ENCODE data around the gene PPAN.

PPAN gene

GRCh38 chr19:10076535-10076934 is 29.6 kb upstream of the PPAN start:
- no peak for DNase-seq (ENCODE audit: low read depth in 2 of 2)
- no peak overlapping the region for H3K4me3 ChIP-seq (replicated peaks in 1 of 2; ENCODE audit: low read depth in 2 of 2, low read length in 2 of 2)
- no peak for TF ChIP-seq CTCF (IDR thresholded peaks at IDR 0.05; ENCODE audit: low read depth, low read length)

DNA sequence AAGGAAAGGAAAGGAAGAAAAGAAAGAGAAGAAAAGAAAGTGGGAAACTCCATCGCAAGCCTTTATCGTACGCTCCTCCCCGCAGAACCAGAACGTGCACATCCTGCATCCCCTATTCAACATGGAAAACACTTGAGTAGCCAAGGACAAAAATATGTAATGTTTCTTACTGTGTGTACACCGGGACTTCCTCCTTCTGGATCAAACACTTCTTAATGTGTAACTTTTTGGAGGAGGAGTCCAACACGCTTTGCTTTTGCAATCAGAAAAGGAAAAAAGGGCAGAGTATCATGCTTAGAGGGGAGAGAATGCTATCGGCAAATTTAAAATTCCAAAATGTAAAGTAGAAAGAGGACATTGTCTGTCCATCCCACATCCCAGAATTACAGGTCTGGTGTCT is 27.8 kb upstream of the PPAN start:
- no peak for TF ChIP-seq CTCF (IDR thresholded peaks at IDR 0.05; ENCODE audit: low read depth, low read length)
- no peak for DNase-seq (ENCODE audit: low read depth in 2 of 2)
- no peak overlapping the region for H3K4me3 ChIP-seq (replicated peaks in 1 of 2; ENCODE audit: low read depth in 2 of 2, low read length in 2 of 2)

DNA sequence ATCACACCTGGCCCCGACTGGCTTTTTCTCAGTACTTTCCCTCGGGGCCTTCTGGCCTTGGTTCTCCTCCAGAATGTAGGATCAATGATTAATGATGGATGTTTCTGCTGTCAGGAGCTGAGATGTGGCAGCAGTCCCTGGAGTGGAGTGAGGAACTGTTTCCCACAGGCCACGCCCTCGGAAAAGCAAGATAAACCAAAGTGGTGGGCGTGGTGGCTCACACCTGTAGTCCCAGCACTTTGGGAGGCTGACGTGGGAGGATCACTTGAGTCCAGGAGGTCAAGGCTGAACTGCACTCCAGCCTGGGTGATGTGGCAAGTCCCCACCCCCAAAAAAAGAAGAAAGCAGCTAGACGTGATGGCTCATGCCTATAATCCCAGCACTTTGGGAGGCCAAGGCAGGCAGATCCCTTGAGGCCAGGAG is 27.1 kb upstream of the PPAN start:
- no peak for TF ChIP-seq CTCF (IDR thresholded peaks at IDR 0.05; ENCODE audit: low read depth, low read length)
- H3K4me3 ChIP-seq (replicated peaks in 1 of 2; ENCODE audit: low read depth in 2 of 2, low read length in 2 of 2), result no peak overlapping the region
- DNase-seq (ENCODE audit: low read depth in 2 of 2), result no peak

DNA sequence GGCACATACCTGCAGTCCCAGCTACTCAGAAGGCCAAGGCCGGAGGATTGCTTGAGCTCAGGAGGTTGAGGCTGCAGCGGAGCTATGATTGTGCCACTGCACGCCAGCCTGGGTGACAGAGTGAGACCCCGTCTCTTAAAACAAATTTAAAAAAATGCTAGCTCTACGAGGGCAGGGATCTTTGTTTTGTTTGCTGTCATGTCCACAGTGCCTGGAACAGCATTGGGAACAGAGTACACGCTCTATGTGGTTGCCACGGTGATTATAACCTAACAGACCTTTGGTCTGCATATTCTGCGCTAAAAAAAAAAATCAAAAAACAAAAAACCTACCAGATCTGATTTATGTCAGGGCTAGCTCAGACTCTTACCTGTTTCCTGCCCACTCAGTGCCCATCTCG is 22.3 kb upstream of the PPAN start:
- H3K4me3 ChIP-seq (replicated peaks in 1 of 2; ENCODE audit: low read depth in 2 of 2, low read length in 2 of 2), result no peak overlapping the region
- DNase-seq (ENCODE audit: low read depth in 2 of 2), result no peak
- TF ChIP-seq CTCF (IDR thresholded peaks at IDR 0.05; ENCODE audit: low read depth, low read length), result no peak

DNA sequence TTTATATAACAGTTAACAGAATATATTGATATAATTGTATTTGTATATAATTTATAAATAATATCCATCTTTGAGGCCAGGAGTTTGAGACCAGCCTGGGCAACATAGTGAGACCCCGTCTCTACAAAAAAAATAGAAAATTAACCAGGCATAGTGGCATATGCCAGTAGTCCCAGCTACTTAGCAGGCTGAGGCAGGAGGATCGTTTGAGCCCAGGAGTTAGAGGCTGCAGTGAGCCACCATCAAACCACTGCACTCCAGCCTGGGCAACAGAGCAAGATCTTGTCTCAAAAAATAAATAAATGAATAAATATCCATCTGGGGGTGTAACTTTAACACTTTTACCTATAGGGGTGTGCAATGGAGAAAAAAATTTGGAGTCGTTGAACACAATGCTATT is 21.4 kb upstream of the PPAN start:
- DNase-seq (ENCODE audit: low read depth in 2 of 2), result no peak
- no peak for TF ChIP-seq CTCF (IDR thresholded peaks at IDR 0.05; ENCODE audit: low read depth, low read length)
- H3K4me3 ChIP-seq (replicated peaks in 1 of 2; ENCODE audit: low read depth in 2 of 2, low read length in 2 of 2), result no peak overlapping the region

DNA sequence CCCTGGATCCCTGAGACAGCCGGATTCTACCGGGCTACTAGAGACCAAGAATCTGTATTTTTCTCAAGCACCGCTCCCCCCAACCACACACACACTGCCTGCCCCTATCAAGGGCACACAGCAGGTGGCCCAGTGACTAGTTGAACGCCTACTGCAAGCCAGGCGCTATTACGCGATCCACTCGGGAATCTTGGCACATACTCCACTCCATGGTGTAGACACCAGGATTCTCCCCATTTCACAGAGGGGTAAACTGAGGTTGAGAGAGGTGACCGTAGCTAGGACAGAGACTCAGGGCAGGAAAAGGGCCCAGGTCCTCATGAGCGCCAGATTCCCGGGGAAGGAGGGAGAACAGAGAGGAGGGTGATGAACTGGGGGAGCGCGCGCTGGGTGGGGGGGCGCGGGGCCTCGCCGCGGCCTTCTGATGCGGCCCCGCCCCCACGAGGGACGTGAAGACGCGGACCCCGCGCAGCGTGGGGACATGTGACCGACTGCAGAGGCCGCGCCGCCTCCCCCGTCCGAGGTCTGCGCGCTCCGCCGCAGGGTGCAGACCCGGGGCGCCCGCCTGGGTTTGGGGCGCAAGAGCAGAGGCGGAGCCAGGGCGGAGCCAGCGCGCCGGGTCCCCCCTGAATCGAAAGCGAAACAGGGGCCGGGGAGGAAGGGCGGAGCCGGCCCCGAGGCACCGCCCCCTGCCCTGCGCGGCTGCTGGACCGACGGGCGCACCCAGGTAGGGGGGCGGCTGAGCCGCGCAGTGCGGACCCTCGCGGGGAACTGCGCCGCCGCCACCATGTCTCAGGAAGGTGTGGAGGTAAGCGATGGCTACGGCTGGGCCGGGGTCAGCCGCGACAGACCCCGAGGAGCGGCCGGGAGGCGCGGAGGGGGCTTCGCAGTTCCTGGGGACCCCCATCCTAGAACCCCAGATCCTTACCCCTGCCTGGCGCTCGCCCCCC is 20.2 kb upstream of the PPAN start, which contains the start of gene SHFL:
SHFL (plus strand) TSS at position 677 of the 950 bp plus-strand sequence; CDS start at position 788, 111 bp downstream.
- peak within 1 kb of the TSS; percentile 97 to 99 for H3K4me3 ChIP-seq (replicated peaks in 1 of 2; ENCODE audit: low read depth in 2 of 2, low read length in 2 of 2)
- DNase-seq (ENCODE audit: low read depth in 2 of 2), result peak; percentile 48 to 72
- no peak for TF ChIP-seq CTCF (IDR thresholded peaks at IDR 0.05; ENCODE audit: low read depth, low read length)
